GM12878 (cell line): ENCODE results near the gene DFFA. TPM values are rescaled to one million over a fixed set of nuclear protein-coding genes. Genes with fewer than 3 reads are reported as not detected.

ENCODE experiments used
- CHD2 ChIP-seq: IDR thresholded peaks from 2 replicates; pipeline ENCODE4 v1.6.1; 2011; ENCODE audit warnings: low read depth, low read length, improper control_type of control experiment, borderline replicate concordance
- CREB1 ChIP-seq: IDR thresholded peaks from 2 replicates; pipeline ENCODE4 v1.6.1; 2012; ENCODE audit warnings: low read depth, mild to moderate bottlenecking, inconsistent platforms
- EGR1 ChIP-seq, 2 experiments: IDR thresholded peaks; 1 replicate in 1 of 2; 2 replicates in 1 of 2; pipeline ENCODE4 v1.6.1; 2011 to 2012; ENCODE audit warnings: low read depth in 2 of 2, low read length in 2 of 2, borderline replicate concordance in 1 of 2, mild to moderate bottlenecking in 1 of 2, moderate library complexity in 1 of 2
- IKZF1 ChIP-seq: fragments of 450-650 bp; conservative IDR thresholded peaks from 2 replicates; pipeline ENCODE4 v1.6.1; 2017; ENCODE audit warnings: antibody characterized with exemption, mild to moderate bottlenecking
- MLLT1 ChIP-seq: fragments of 450-650 bp; IDR thresholded peaks from 2 replicates; pipeline ENCODE4 v1.6.1; 2016; ENCODE audit warnings: mild to moderate bottlenecking
- NFYA ChIP-seq: IDR thresholded peaks from 2 replicates; pipeline ENCODE4 v1.6.1; 2011; ENCODE audit warnings: low read depth, mild to moderate bottlenecking, low read length, improper control_type of control experiment, borderline replicate concordance
- NR2C1 ChIP-seq: fragments of 450-650 bp; IDR thresholded peaks from 2 replicates; pipeline ENCODE4 v1.6.1; 2017; ENCODE audit warnings: antibody characterized with exemption, mild to moderate bottlenecking, moderate library complexity
- PAX8 ChIP-seq: fragments of 450-650 bp; IDR thresholded peaks from 2 replicates; pipeline ENCODE4 v1.6.1; 2017; ENCODE audit warnings: mild to moderate bottlenecking, moderate library complexity
- POLR2A ChIP-seq: IDR thresholded peaks from 2 replicates; pipeline ENCODE4 v1.6.1; 2011; ENCODE audit warnings: low read depth, mild to moderate bottlenecking, low read length
- RB1 ChIP-seq: fragments of 450-650 bp; formaldehyde crosslinking; IDR thresholded peaks from 2 replicates; pipeline ENCODE4 v1.6.1; 2017; ENCODE audit warnings: mild to moderate bottlenecking, borderline replicate concordance
- RBBP5 ChIP-seq: fragments of 200-600 bp; sonication (generic); conservative IDR thresholded peaks from 2 replicates; pipeline ENCODE4 v1.6.1; 2016
- SIN3A ChIP-seq: IDR thresholded peaks from 2 replicates; pipeline ENCODE4 v1.6.1; 2012; ENCODE audit warnings: low read depth, low read length, improper control_type of control experiment
- SIX5 ChIP-seq: IDR thresholded peaks from 2 replicates; pipeline ENCODE4 v1.6.1; 2011; ENCODE audit warnings: mild to moderate bottlenecking, low read depth, low read length, moderate library complexity; ENCODE audit not compliant: severe bottlenecking
- SP1 ChIP-seq: IDR thresholded peaks from one replicate; pipeline ENCODE4 v1.6.1; 2011; ENCODE audit warnings: low read depth, low read length
- WRNIP1 ChIP-seq: IDR thresholded peaks from 2 replicates; pipeline ENCODE4 v1.6.1; 2011; ENCODE audit warnings: low read depth, low read length, improper control_type of control experiment, borderline replicate concordance
- YY1 ChIP-seq: IDR thresholded peaks from 2 replicates; pipeline ENCODE4 v1.6.1; 2011; ENCODE audit warnings: low read depth, mild to moderate bottlenecking, low read length
- ZNF207 ChIP-seq: fragments of 450-650 bp; IDR thresholded peaks from 2 replicates; pipeline ENCODE4 v1.6.1; 2014; ENCODE audit warnings: antibody characterized with exemption, mild to moderate bottlenecking, borderline replicate concordance
- ZSCAN29 ChIP-seq: fragments of 450-650 bp; IDR thresholded peaks from 2 replicates; pipeline ENCODE4 v1.6.1; 2017; ENCODE audit warnings: mild to moderate bottlenecking, moderate library complexity
- polyA plus RNA-seq, 11 experiments: library from polyadenylated mRNA; depleted of rRNA in 4 of 11; unstranded in 6 of 11; stranded (reverse) in 5 of 11; fragments of >200 nt; fragmentation: Nextera tagmentation in 4 of 11; fragmentation: Illumina TruSeq in 1 of 11; extraction: Ambion mirVana in 4 of 11; extraction: Trizol in 1 of 11; gene quantifications; 1 replicate in 1 of 11; 2 replicates in 10 of 11; pipeline versions ENCODE4 v1.2.1 to v1.2.3, GENCODE V29; 2011 to 2016; ENCODE audit warnings: inconsistent platforms in 2 of 11, missing spikeins in 2 of 11, low read depth in 1 of 11
- total RNA-seq, 4 experiments: library from RNA; depleted of rRNA in 3 of 4; stranded (reverse); fragments of >200 nt in 3 of 4; fragmentation: Illumina TruSeq in 1 of 4; extraction: Trizol in 1 of 4; gene quantifications; 2 replicates each; pipeline versions ENCODE4 v1.2.1 to v1.2.3, GENCODE V29; 2013 to 2021
- TF ChIP-seq, protein P1 (sequence below): fragments of 450-650 bp; IDR thresholded peaks from 2 replicates; pipeline ENCODE4 v1.6.1; 2018; ENCODE audit warnings: borderline replicate concordance, mild to moderate bottlenecking; ENCODE audit not compliant: partially characterized antibody
- TF ChIP-seq, protein P2 (sequence below): fragments of 450-650 bp; formaldehyde crosslinking; IDR thresholded peaks from 2 replicates; pipeline ENCODE4 v1.4.0; 2020; ENCODE audit warnings: mild to moderate bottlenecking, moderate library complexity
- TF ChIP-seq, protein P3 (sequence below): fragments of 450-650 bp; IDR thresholded peaks from 2 replicates; pipeline ENCODE4 v1.6.1; 2017; ENCODE audit warnings: mild to moderate bottlenecking

The DFFA gene
- total and polyA plus RNA-seq, 10 of the 15 experiments (the other 5 are each of a cell fraction or from before 2014, with no cell fraction given), result 37.4 to 83.8 (median 52.4) TPM

DNA sequence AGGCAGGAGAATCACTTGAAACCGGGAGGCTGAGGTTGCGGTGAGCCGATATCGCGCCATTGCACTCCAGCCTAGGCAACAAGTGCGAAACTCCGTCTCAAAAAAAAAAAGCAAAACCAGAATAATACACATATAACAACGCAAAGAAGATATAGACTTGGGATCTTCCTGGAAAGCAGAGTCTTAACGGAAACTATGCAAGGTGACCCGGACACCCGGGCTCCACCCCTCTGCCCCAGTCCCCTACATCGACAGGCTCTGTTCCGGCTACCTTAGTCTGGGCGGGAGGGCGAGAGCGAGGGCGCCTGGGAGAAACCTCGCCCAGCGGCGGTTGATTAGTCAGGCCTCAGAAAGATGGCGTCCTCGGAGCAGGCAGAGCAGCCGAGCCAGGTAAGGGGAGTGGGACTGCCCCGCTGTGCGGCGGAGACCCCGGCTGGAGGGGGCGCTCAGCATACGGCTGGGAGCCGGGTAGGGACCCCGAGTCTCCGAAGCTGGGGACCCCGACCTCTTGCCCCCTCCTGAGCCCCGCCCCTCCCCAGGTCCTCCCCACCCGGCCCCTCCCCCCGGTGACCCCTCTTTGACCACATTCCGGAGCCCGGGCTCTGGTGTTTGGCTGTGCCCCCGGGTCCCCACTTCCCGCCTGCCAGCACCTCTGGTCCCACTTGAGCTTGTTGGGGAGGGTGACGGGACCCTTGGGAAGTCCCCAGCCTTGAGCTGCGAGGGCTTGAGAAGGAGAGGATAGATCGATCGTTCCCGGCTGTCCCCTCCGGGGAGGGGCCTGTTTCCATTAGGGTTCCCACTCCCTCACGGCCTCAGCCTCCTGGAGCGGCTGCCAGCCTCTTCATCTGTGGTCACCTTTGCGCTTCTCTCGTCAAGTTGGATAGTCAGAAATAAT, 2.5 kb upstream of the DFFA start, which contains the start of gene PEX14 (continued):
- TF ChIP-seq, protein P1, sequence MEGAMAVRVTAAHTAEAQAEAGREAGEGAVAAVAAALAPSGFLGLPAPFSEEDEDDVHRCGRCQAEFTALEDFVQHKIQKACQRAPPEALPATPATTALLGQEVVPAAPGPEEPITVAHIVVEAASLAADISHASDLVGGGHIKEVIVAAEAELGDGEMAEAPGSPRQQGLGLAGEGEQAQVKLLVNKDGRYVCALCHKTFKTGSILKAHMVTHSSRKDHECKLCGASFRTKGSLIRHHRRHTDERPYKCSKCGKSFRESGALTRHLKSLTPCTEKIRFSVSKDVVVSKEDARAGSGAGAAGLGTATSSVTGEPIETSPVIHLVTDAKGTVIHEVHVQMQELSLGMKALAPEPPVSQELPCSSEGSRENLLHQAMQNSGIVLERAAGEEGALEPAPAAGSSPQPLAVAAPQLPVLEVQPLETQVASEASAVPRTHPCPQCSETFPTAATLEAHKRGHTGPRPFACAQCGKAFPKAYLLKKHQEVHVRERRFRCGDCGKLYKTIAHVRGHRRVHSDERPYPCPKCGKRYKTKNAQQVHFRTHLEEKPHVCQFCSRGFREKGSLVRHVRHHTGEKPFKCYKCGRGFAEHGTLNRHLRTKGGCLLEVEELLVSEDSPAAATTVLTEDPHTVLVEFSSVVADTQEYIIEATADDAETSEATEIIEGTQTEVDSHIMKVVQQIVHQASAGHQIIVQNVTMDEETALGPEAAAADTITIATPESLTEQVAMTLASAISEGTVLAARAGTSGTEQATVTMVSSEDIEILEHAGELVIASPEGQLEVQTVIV, result peak; percentile 39
- TF ChIP-seq IKZF1 (peak; percentile 93), ZSCAN29 (no peak), WRNIP1 (no peak), POLR2A (peak; percentile 95), NR2C1 (peak; percentile 84), PAX8 (no peak), CREB1 (peak; percentile 65), ZNF207 (0 out of 2 replicates have a peak, but pooled peaks have one; percentile 31), SP1 (peak; percentile 76), SIN3A (peak; percentile 74; the same call in 1 of the 2 replicates), RBBP5 (peak; percentile 81; the same call in 1 of the 2 replicates), EGR1 (IDR thresholded peaks at IDR 0.05; ENCODE audit: borderline replicate concordance in 1 of 2, low read depth in 2 of 2, low read length in 2 of 2) (peak in 1 of 2 experiments; percentile 33; a peak in 1 of 3 replicates), YY1 (peak; percentile 99), SIX5 (peak; percentile 78), CHD2 (peak; percentile 88), RB1 (no peak), NFYA (no peak), MLLT1 (peak; percentile 100)
- TF ChIP-seq, protein P2, sequence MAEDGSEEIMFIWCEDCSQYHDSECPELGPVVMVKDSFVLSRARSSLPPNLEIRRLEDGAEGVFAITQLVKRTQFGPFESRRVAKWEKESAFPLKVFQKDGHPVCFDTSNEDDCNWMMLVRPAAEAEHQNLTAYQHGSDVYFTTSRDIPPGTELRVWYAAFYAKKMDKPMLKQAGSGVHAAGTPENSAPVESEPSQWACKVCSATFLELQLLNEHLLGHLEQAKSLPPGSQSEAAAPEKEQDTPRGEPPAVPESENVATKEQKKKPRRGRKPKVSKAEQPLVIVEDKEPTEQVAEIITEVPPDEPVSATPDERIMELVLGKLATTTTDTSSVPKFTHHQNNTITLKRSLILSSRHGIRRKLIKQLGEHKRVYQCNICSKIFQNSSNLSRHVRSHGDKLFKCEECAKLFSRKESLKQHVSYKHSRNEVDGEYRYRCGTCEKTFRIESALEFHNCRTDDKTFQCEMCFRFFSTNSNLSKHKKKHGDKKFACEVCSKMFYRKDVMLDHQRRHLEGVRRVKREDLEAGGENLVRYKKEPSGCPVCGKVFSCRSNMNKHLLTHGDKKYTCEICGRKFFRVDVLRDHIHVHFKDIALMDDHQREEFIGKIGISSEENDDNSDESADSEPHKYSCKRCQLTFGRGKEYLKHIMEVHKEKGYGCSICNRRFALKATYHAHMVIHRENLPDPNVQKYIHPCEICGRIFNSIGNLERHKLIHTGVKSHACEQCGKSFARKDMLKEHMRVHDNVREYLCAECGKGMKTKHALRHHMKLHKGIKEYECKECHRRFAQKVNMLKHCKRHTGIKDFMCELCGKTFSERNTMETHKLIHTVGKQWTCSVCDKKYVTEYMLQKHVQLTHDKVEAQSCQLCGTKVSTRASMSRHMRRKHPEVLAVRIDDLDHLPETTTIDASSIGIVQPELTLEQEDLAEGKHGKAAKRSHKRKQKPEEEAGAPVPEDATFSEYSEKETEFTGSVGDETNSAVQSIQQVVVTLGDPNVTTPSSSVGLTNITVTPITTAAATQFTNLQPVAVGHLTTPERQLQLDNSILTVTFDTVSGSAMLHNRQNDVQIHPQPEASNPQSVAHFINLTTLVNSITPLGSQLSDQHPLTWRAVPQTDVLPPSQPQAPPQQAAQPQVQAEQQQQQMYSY (CRISPR knock-in tag), result no peak
- TF ChIP-seq, protein P3, sequence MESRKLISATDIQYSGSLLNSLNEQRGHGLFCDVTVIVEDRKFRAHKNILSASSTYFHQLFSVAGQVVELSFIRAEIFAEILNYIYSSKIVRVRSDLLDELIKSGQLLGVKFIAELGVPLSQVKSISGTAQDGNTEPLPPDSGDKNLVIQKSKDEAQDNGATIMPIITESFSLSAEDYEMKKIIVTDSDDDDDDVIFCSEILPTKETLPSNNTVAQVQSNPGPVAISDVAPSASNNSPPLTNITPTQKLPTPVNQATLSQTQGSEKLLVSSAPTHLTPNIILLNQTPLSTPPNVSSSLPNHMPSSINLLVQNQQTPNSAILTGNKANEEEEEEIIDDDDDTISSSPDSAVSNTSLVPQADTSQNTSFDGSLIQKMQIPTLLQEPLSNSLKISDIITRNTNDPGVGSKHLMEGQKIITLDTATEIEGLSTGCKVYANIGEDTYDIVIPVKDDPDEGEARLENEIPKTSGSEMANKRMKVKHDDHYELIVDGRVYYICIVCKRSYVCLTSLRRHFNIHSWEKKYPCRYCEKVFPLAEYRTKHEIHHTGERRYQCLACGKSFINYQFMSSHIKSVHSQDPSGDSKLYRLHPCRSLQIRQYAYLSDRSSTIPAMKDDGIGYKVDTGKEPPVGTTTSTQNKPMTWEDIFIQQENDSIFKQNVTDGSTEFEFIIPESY, result peak; percentile 62; the same call in 1 of the 2 replicates
